Left renal pelvis (tissue), 4 donors: ENCODE data around the gene NKIRAS1. TPM values are rescaled to one million over a fixed set of nuclear protein-coding genes. Genes with fewer than 3 reads are reported as not detected.
"Not testable (repeated sequence)": the region's sequence is repeated elsewhere in the genome, so short reads cannot be mapped to it uniquely, and the experiment has no call there.

ENCODE experiments used
- DNase-seq, 4 donors: peaks; one replicate each; pipeline ENCODE4 v3.0.0-alpha.2; 2013; ENCODE audit warnings: low read depth in 4 of 4, low spot score in 3 of 4
- polyA plus RNA-seq, 4 donors: library from polyadenylated mRNA; unstranded; fragments of 120-200 nt; gene quantifications; one replicate each; pipeline ENCODE4 v1.2.1, GENCODE V29; 2013; ENCODE audit not compliant: insufficient read length in 4 of 4

The NKIRAS1 gene
- polyA plus RNA-seq, 4 donors = 13.6 to 17.3 (median 16.8) TPM

- no peak for DNase-seq
Observed at GRCh38 chr3:23911397-23911796, 5.4 kb downstream of the NKIRAS1 start.

GRCh38 chr3:23909341-23909740 lies 7.4 kb downstream of the NKIRAS1 start:
- no peak for DNase-seq

DNA sequence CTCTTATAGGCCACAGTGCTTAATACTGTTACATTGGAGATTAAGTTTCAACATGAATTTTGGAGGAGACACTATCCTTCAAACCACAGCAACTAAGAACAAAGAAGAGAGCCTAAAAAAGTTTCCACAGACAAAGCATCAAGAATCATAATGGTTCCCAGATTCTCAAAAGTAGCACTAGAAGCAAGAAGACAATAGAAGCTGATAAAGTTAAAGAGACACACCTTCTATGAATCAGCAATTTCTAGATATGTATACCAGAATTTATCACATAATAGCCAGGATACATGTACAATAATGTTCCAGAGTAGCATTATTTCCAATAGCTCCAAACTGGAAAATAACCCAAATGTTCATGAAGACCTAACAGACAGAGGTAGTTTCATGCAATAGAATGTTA lies 12.2 kb downstream of the NKIRAS1 start:
- DNase-seq = no peak

GRCh38 chr3:23900744-23901143 lies 16.0 kb downstream of the NKIRAS1 start:
- DNase-seq = no peak

DNA sequence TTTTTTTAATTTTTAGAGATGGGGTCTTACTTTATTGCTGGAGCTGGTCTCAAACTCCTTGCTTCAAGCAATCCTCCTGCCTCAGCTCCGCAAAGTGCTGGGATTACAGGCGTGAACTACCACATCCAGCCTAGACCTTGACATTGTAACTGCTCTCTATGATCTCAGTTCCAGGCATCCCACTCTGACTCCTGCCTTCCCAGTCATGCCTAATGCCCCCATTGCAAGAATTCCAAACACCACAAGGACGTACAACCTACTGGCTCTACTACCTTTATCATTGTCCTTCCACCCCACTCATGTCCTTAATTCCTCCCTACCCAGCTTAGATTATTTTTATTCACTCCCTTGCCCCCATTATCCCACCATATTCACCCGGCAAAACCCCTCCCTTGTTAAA lies 21.6 kb downstream of the NKIRAS1 start:
- no peak for DNase-seq

DNA sequence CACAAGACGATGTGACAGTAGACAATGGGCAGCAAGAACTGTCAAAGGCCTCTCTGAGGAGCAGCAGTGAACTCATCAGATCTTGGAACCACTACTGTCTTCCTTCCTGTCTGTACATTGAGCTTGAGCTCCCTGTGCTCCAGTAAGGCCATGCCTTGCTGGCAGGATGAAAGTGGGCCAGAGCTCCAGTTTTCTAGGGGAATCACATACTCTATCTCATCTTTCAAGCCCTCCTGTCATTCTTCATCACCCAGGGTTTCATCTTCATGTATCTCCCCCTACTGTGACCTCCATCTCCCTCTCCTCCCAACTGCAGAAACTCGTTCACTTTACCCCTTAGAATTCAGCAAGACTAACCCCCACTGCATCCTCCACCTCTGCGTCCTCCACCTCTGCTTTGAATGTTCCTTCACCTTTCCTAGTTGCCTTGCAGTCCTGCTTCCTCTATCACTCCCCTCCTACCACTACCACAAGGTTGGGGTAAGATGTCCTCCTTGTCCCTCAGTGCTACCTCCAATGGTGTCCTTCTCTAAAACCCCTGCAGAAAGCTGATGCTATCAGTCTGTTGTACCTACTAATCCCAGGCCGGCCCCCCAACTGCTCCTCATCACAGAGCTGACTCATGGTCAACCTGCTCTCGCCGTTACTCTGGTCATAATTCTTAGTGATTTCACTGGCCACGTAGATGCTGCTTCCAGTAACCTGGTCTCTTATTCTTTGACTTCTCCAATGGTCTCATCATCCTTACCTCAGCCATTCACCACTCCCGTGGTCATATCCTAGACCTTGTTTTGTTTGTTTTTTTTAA lies 22.3 kb downstream of the NKIRAS1 start:
- DNase-seq = no peak

- DNase-seq = no peak
Observed at GRCh38 chr3:23889950-23890349, 26.8 kb downstream of the NKIRAS1 start.

- no peak for DNase-seq
Observed at GRCh38 chr3:23889386-23889785, 27.4 kb downstream of the NKIRAS1 start.

DNA sequence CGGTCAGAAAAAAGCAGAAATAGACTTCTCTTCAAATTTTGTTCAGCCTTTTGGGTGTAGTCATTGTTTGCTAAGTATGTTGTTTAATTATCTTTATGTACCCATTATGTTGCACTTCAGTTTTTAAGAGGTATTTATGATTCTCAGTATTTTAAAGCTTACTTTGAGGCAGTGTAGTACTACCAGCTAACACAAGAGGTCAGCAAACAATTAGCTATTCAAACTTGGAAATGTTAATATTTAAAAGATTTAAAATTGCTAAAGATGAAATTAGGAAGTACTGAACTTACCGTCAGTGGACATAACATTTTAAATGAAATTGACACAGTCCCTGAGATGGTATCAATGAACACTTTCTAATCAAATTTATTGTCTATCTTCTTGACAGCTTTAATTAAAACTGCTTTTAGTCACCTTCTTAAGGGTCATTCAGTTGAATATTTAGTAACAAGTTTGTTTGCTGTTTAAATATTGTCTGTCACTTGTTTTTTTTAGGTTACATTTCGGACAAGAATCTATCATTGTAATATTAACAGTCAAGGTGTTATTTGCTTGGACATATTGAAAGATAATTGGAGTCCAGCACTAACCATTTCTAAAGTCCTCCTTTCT lies 28.1 kb downstream of the NKIRAS1 start:
- no peak for DNase-seq

DNA sequence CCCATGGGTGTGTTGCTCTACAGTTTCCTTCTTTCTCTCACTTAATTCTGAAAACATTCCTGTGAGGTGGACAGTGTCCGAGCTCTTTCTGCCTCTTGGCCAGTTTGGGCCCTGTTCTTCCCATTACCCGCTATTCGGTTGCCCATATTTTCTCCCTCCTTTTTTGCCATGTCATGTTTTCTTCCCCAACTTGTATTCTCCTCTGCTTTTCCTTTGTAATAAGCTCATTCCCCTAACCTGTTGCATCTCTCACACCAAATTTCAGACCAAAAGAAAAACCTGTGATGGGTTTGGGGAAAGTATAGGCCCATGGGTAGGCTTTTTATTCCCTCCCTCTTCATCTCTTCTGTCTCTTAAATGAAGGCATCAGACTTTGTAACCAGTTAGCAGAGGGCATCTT lies 30.5 kb downstream of the NKIRAS1 start:
- DNase-seq = no peak

DNA sequence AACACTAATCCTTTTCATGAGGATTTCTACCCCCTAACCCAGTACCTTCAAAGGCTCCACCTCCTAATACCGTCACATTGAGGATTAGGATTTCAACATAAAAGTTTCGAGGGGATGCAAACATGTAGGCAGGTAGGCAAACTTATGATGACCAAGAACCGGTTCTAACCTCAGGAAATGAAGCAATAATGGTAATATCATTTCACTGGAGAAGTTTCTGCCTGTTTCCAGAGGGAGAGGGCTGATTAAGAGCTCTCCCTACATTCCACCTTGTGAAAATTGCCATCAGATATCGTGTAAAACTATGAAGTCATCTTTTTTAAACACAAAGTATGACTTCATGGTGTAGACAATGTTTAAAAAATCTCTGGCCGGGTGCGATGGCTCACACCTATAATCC lies 31.6 kb downstream of the NKIRAS1 start:
- no peak for DNase-seq

DNA sequence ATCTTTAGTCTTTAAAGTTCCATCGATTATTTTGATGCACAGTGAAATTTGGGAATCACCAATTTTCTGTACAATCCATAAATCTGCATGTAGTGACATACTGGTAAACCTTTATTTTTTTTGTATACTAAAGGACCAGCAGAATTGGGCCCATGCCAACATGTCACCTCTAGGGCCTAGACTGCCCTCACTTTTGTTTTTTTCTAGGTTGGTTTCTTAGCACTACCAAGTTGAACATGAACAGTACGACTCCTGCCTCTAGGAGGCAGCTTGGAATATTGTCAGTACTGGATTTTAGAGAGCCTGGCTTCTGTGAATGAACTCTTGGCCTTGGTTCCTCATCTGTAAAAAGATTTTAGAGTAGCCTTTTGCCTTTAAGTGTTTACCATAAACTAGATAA lies 32.3 kb downstream of the NKIRAS1 start:
- no peak for DNase-seq

DNA sequence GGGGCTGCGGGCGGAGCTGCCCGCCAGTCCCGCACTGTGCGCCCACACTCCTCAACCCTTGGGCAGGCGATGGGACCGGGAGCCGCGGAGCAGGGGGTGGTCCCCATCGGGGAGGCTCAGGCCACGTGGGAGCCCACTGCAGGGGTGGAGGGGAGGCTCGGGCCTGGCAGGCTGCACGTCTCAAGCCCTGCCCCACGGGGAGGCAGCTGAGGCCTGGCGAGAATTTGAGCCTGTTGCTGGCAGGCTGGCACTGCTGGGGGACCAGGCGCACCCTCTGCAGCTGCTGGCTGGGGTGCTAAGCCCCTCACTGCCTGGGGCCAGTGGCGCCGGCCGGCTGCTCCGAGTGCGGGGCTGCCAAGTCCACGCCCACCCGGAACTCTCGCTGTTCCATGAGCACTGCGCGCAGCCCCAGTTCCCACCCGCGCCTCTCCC lies 34.3 kb downstream of the NKIRAS1 start:
- DNase-seq = no peak

GRCh38 chr3:23881993-23882392 lies 34.8 kb downstream of the NKIRAS1 start:
- not testable (repeated sequence) for DNase-seq

DNA sequence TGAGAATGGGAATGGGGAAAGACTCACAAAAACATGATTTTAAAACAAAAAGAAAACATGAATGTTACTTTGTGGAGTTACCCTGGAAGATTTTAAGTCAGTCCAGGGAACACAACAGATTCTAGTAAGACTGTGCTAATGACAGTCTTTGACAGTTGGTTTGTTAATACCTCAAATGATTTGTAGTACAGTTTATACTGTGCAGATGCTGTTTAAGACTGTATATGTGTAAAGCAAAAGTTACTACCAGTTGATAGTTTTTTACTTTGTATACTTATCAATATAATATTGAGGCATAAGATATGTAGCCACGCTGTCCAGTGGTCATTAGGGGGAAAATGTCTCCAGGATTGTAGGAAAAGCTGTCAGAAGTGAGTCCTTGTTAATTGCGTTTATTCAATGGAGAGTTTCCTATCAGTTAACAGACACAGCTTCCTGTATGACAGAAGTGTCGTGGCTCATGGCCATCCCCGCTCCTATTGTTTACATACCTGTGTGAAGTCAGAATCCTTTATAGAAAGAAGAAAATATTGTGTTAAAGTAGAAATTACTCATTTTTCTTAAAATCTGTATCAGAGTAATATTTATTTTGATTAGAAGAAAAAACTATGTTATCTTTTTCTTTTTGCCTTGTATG lies 36.0 kb downstream of the NKIRAS1 start:
- DNase-seq = no peak

DNA sequence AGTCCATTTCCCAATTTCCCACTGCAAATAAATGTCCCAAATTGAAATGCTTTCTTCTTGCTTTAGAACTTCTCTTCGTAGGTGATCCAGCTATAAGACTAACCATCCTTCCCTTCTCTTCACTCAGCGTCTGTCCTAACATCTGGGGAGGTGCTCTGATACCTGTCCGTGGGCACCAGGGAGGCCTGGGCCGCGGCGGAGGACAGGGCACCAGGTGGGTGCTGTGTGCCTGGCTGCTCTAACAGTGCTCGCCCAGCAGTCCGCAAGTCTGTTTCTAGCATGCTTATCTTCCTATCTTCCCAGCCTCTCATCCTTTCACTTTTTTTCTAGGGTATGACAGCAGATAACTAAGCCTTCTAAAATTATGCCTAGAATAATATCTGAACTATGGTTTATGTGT lies 37.3 kb downstream of the NKIRAS1 start:
- DNase-seq = no peak

- DNase-seq = no peak
Observed at GRCh38 chr3:23877329-23877980, 39.3 kb downstream of the NKIRAS1 start.

DNA sequence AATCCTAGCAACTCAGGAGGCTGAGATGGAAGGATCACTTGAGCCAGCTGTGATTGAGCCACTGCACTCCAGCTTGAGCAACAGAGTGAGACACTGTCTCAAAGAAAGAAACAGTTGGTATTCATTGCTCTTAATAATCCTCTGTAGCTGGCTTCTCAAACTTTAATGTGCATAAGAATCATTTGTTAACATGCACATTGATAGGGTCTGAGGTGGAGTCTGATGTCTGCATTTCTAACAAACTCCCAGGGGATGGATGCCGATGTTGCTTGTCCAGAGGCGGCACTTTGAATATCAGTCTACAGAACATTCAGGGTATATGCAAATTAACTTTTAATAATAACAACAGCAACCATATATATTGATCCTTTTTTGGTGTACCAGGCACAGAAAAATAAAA lies 39.9 kb downstream of the NKIRAS1 start:
- no peak for DNase-seq

GRCh38 chr3:23875113-23875725 lies 41.6 kb downstream of the NKIRAS1 start:
- DNase-seq = no peak

- no peak for DNase-seq
Observed at GRCh38 chr3:23874359-23875112, 42.3 kb downstream of the NKIRAS1 start.
